Measurements from ENCODE around the gene HOXA7. TPM values are rescaled to one million over a fixed set of nuclear protein-coding genes. Genes with fewer than 3 reads are reported as not detected.

Gene HOXA7
- total and polyA plus RNA-seq, 10 of the 15 experiments (the other 5 are each of a cell fraction or from before 2014, with no cell fraction given) = not detected

DNA sequence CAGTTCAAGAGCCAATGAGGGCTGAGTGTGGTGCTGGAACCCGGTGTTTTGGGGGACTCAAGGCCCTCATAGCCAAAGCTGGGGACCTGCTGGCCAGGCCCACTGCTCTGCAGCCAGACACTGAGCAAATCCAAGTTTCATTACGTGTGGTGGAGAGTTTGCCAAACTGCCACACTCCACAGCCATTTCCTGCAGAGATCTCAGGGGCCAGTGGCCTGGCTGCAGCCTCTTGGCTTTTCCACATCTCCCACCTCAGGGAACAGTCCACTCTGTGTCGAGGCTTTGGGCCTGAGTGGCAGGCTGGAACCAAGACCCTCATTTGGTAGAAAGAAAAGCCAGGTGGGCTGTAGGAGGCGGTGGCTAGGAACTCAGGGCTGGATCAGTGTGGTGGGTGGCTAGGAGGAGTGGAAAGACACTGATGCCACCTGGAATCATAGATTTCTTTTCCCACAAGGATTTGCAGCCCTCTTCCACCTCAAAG, 25.4 kb upstream of the HOXA7 start:
- CTCF ChIA-PET = interaction anchor here (1.1 kb wide), 1 partner anchor 16 kb away, joined by 4 read pairs; no protein-coding TSS in a partner anchor

More for the DNA sequence above, 25.4 kb upstream of the HOXA7 start:
- H3K4me3 ChIP-seq = no peak overlapping the region
- H3K9me3 ChIP-seq (replicated peaks; ENCODE audit: control insufficient read depth, insufficient read depth, low read length) = no peaks in the 10 kb centered on the region; the same call in 2 of the 3 replicates
- H3K27me3 ChIP-seq (replicated peaks in 1 of 2; ENCODE audit: control insufficient read depth in 2 of 2, insufficient read depth in 2 of 2, low read length in 1 of 2) = peaks cover 21 to 38% of the 10 kb centered on the region in 2 experiments
- no peak for DNase-seq (ENCODE audit: low read depth, low spot score)
- H4K20me1 ChIP-seq (ENCODE audit: control insufficient read depth, insufficient read depth) = no peaks in the 10 kb centered on the region
- ChIA-PET POLR2A (no interaction called here), SMC1A (ENCODE audit: uncharacterized antibody, unreplicated experiment) (no interaction called here), RAD21 (ENCODE audit: unreplicated experiment) (no interaction called here)
- H3K79me2 ChIP-seq (ENCODE audit: control insufficient read depth, insufficient read depth, low read length) = no peaks in the 10 kb centered on the region
- no peak for ATAC-seq
- no peak overlapping the region for H2AFZ ChIP-seq (ENCODE audit: control insufficient read depth, low read depth, low read length)
- no peak overlapping the region for H3K9ac ChIP-seq (ENCODE audit: control insufficient read depth, insufficient read depth, low read length)
- H3K27ac ChIP-seq (ENCODE audit: control insufficient read depth, insufficient read depth) = no peak overlapping the region
- no peak overlapping the region for H3K4me2 ChIP-seq (ENCODE audit: control insufficient read depth, insufficient read depth)
- intact Hi-C loops (cut with micrococcal nuclease; ENCODE audit: unreplicated experiment) (no loop called here), in situ Hi-C loops (cut with MboI) (no loop called here)
- BruUV-seq (replicated peaks) = no TSS peak
- TF ChIP-seq BRCA1 (IDR thresholded peaks at IDR 0.05; ENCODE audit: low read depth, low read length) (no peak), TCF3 (IDR thresholded peaks at IDR 0.05; ENCODE audit: borderline replicate concordance, insufficient read depth, low read depth, low read length) (no peak), STAT1 (conservative IDR thresholded peaks at IDR 0.05) (no peak), FOXM1 (IDR thresholded peaks at IDR 0.05; ENCODE audit: low read depth, low read length) (no peak), TCF7 (IDR thresholded peaks at IDR 0.05; ENCODE audit: borderline replicate concordance) (no peak), SMAD5 (IDR thresholded peaks at IDR 0.05; ENCODE audit: low read depth) (no peak), BACH1 (IDR thresholded peaks at IDR 0.05; ENCODE audit: borderline replicate concordance) (no peak)
- TF ChIP-seq, protein P1, sequence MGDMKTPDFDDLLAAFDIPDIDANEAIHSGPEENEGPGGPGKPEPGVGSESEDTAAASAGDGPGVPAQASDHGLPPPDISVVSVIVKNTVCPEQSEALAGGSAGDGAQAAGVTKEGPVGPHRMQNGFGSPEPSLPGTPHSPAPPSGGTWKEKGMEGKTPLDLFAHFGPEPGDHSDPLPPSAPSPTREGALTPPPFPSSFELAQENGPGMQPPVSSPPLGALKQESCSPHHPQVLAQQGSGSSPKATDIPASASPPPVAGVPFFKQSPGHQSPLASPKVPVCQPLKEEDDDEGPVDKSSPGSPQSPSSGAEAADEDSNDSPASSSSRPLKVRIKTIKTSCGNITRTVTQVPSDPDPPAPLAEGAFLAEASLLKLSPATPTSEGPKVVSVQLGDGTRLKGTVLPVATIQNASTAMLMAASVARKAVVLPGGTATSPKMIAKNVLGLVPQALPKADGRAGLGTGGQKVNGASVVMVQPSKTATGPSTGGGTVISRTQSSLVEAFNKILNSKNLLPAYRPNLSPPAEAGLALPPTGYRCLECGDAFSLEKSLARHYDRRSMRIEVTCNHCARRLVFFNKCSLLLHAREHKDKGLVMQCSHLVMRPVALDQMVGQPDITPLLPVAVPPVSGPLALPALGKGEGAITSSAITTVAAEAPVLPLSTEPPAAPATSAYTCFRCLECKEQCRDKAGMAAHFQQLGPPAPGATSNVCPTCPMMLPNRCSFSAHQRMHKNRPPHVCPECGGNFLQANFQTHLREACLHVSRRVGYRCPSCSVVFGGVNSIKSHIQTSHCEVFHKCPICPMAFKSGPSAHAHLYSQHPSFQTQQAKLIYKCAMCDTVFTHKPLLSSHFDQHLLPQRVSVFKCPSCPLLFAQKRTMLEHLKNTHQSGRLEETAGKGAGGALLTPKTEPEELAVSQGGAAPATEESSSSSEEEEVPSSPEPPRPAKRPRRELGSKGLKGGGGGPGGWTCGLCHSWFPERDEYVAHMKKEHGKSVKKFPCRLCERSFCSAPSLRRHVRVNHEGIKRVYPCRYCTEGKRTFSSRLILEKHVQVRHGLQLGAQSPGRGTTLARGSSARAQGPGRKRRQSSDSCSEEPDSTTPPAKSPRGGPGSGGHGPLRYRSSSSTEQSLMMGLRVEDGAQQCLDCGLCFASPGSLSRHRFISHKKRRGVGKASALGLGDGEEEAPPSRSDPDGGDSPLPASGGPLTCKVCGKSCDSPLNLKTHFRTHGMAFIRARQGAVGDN (IDR thresholded peaks at IDR 0.05) = no peak
- FAIRE-seq = no peak
- H3K36me3 ChIP-seq (ENCODE audit: control insufficient read depth in 2 of 2, insufficient read depth in 2 of 2, low read length in 1 of 2) = no peaks in the 10 kb centered on the region
- 2% methylated on average over 4 of the region's 4 CpGs for WGBS (ENCODE audit: insufficient coverage, insufficient replicate concordance, low lambda C conversion rate, missing lambda C conversion rate)
- H3K4me1 ChIP-seq (ENCODE audit: control insufficient read depth, insufficient read depth, low read length) = no peaks in the 10 kb centered on the region
